ENCODE measurements around the gene PTPRG.

The PTPRG gene

GRCh38 chr3:61908382-61908781 is 347.0 kb downstream of the PTPRG start:
- DNase-seq, result no peak

- no peak for DNase-seq
Observed at GRCh38 chr3:61910732-61911131, 349.4 kb downstream of the PTPRG start.

GRCh38 chr3:61912158-61912557 is 350.8 kb downstream of the PTPRG start:
- DNase-seq, result no peak

GRCh38 chr3:61913701-61914100 is 352.3 kb downstream of the PTPRG start:
- no peak for DNase-seq

GRCh38 chr3:61914276-61914675 is 352.9 kb downstream of the PTPRG start:
- DNase-seq, result no peak

GRCh38 chr3:61915296-61915695 is 353.9 kb downstream of the PTPRG start:
- no peak for DNase-seq

GRCh38 chr3:61919371-61919770 is 358.0 kb downstream of the PTPRG start:
- no peak for DNase-seq

- DNase-seq, result no peak
Observed at GRCh38 chr3:61922118-61922517, 360.7 kb downstream of the PTPRG start.

GRCh38 chr3:61924090-61924735 is 362.8 kb downstream of the PTPRG start:
- DNase-seq, result no peak

GRCh38 chr3:61924991-61925390 is 363.6 kb downstream of the PTPRG start:
- DNase-seq, result no peak

GRCh38 chr3:61925721-61926120 is 364.4 kb downstream of the PTPRG start:
- peak; percentile 54 for DNase-seq

GRCh38 chr3:61926923-61927322 is 365.6 kb downstream of the PTPRG start:
- DNase-seq, result no peak

GRCh38 chr3:61927332-61927731 is 366.0 kb downstream of the PTPRG start:
- peak; percentile 95 for DNase-seq

- DNase-seq, result no peak
Observed at GRCh38 chr3:61928039-61928438, 366.7 kb downstream of the PTPRG start.

GRCh38 chr3:61928776-61929314 is 367.5 kb downstream of the PTPRG start:
- DNase-seq, result no peak

GRCh38 chr3:61929617-61930016 is 368.2 kb downstream of the PTPRG start:
- no peak for DNase-seq

- DNase-seq, result no peak
Observed at GRCh38 chr3:61932499-61932898, 371.1 kb downstream of the PTPRG start.

- DNase-seq, result no peak
Observed at GRCh38 chr3:61933798-61934504, 372.6 kb downstream of the PTPRG start.

GRCh38 chr3:61934505-61934871 is 373.1 kb downstream of the PTPRG start:
- DNase-seq, result no peak

- no peak for DNase-seq
Observed at GRCh38 chr3:61935814-61936213, 374.4 kb downstream of the PTPRG start.

GRCh38 chr3:61936344-61936937 is 375.1 kb downstream of the PTPRG start:
- no peak for DNase-seq

- DNase-seq, result no peak
Observed at GRCh38 chr3:61937477-61937876, 376.1 kb downstream of the PTPRG start.

GRCh38 chr3:61938878-61939549 is 377.6 kb downstream of the PTPRG start:
- no peak for DNase-seq

GRCh38 chr3:61940236-61940635 is 378.9 kb downstream of the PTPRG start:
- no peak for DNase-seq
